Bronchial epithelial cell (primary cell): Measurements from ENCODE around the gene LTBP1. TPM values are rescaled to one million over a fixed set of nuclear protein-coding genes. Genes with fewer than 3 reads are reported as not detected.

Experiments
- DNase-seq: peaks from one replicate; pipeline ENCODE4 v3.0.0-alpha.2; 2010; ENCODE audit warnings: low read depth
- FAIRE-seq: peaks from 2 replicates; lab custom pipeline; 2011; peaks lifted over from hg19 to GRCh38; lab: Jason Lieb, UNC
- H3K27me3 ChIP-seq: 2 replicates; pipeline ENCODE4 v1.5.1; 2011; ENCODE audit warnings: low read length; ENCODE audit not compliant: control insufficient read depth, insufficient read depth
- H3K36me3 ChIP-seq: 2 replicates; pipeline ENCODE4 v1.5.1; 2011; ENCODE audit warnings: low read length; ENCODE audit not compliant: control insufficient read depth, insufficient read depth
- H3K4me3 ChIP-seq: 2 replicates; pipeline ENCODE4 v1.5.1; 2011; ENCODE audit warnings: mild to moderate bottlenecking, low read depth, low read length, control low read depth
- total RNA-seq: library from RNA; depleted of rRNA; stranded (reverse); fragments of >200 nt; gene quantifications from 2 replicates; pipeline ENCODE4 v1.2.1, GENCODE V29; 2014
- TF ChIP-seq, protein P1 (sequence below): IDR thresholded peaks from 2 replicates; pipeline ENCODE4 v1.5.1; 2011; ENCODE audit warnings: mild to moderate bottlenecking, moderate library complexity, low read length, control low read depth, inconsistent platforms; ENCODE audit not compliant: insufficient read depth, severe bottlenecking

The LTBP1 gene
- total RNA-seq, 1 donor from 2014 or later: 6.6 TPM

DNA sequence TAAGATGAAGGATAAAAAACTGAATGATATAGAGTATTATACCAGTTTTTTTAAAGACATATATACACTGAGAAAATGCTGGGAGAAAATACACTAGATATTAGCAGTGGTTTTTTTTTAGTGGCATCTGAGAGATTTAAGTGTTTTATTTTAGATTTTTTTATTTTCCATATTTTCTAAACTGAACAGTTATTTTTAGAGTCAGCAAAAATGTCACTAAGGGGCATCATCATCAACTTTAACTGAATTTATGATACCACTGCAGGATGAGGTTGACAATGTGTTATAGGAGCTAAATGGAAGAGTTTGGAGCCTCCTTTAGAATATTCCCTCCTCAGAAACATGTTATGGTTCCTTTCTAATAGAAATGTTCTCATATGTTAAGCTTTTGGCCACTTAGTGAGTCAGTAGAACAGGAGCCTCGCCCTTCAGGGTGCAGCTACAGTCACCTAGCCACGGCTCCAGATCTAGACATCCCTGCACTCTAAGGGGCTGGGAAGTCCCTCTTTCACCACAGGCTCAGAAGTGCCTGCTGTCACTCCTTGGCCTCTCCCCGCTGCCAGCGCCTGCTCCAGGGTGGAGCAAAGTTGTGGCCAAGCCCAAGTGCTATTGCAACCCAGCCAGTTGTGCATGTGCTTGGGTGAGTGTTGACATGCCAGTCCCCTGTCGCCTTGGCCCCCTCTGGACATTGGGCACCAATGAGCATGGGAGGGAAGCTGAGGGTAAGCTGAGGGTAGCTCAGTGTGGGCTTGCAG, 319.0 kb downstream of the LTBP1 start:
- Histone ChIP-seq H3K27me3 (no peaks in the 10 kb centered on the region), H3K4me3 (no peak overlapping the region), H3K36me3 (no peaks in the 10 kb centered on the region)
- no peak for FAIRE-seq
- TF ChIP-seq, protein P1, sequence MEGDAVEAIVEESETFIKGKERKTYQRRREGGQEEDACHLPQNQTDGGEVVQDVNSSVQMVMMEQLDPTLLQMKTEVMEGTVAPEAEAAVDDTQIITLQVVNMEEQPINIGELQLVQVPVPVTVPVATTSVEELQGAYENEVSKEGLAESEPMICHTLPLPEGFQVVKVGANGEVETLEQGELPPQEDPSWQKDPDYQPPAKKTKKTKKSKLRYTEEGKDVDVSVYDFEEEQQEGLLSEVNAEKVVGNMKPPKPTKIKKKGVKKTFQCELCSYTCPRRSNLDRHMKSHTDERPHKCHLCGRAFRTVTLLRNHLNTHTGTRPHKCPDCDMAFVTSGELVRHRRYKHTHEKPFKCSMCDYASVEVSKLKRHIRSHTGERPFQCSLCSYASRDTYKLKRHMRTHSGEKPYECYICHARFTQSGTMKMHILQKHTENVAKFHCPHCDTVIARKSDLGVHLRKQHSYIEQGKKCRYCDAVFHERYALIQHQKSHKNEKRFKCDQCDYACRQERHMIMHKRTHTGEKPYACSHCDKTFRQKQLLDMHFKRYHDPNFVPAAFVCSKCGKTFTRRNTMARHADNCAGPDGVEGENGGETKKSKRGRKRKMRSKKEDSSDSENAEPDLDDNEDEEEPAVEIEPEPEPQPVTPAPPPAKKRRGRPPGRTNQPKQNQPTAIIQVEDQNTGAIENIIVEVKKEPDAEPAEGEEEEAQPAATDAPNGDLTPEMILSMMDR: no peak
- peak; percentile 67 for DNase-seq

DNA sequence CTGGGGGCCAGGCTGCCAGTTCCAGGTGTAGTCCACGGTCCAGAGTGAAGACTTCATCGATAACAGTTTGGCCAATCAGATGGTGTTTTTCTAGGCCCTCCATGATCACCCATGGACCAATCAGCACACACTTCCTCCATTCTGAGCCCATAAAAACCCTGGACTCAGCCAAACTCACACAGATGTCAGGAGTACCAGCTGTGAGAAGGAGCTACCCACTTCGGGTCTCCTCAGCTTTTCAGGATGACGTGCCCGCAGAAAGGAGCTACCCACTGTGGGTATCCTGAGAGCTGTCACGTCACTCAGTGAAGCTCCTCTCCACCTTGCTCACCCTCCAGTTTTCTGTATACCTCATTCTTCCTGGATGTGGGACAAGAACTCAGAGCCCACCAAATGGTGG, 319.7 kb downstream of the LTBP1 start:
- DNase-seq (no peak), FAIRE-seq (no peak)
- Histone ChIP-seq H3K4me3 (no peak overlapping the region), H3K27me3 (no peaks in the 10 kb centered on the region), H3K36me3 (no peaks in the 10 kb centered on the region)
- TF ChIP-seq, protein P1: no peak

DNA sequence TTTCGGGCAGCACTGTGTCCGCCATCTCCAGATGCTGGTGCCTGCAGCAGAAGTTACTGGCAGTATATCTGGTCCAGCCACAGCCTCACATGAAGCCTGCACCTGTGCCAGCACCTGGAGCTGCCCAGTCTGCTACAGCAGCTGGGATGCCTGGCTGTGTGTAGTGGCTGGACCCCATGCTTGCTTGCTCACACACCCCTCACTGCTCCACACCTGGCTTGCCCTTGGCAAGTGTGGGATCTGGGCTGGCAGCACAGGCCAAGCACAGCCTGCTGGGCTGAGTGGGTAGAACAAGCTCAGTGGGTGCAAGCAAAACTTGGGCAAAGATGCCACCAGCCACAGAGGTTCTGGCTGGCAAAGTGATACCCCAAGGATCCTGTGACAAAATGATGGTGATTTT, 320.3 kb downstream of the LTBP1 start:
- no peaks in the 10 kb centered on the region for H3K27me3 ChIP-seq
- FAIRE-seq (no peak), DNase-seq (no peak)
- no peak overlapping the region for H3K4me3 ChIP-seq
- TF ChIP-seq, protein P1: no peak
- H3K36me3 ChIP-seq: no peaks in the 10 kb centered on the region

DNA sequence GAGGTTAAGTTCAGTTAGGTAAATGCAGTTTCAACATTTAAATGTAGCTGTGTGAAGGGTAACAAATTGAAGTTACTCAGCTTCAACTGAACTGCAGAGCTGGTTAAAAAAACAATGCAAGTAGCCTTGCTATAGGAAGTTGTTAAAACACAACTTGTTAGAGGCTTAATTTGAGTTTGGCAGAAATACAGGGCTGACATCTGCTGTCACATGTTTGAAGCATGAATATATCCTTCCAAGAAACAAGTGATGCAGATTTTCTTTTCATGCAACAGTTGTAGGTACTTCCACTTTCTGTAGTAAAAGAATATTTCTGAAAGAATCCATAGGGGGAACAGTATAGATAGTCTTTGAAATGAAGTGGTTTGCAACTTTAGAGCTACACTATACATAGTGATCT, 321.0 kb downstream of the LTBP1 start:
- TF ChIP-seq, protein P1: no peak
- no peaks in the 10 kb centered on the region for H3K27me3 ChIP-seq
- FAIRE-seq (no peak), DNase-seq (no peak)
- no peaks in the 10 kb centered on the region for H3K36me3 ChIP-seq
- no peak overlapping the region for H3K4me3 ChIP-seq

DNA sequence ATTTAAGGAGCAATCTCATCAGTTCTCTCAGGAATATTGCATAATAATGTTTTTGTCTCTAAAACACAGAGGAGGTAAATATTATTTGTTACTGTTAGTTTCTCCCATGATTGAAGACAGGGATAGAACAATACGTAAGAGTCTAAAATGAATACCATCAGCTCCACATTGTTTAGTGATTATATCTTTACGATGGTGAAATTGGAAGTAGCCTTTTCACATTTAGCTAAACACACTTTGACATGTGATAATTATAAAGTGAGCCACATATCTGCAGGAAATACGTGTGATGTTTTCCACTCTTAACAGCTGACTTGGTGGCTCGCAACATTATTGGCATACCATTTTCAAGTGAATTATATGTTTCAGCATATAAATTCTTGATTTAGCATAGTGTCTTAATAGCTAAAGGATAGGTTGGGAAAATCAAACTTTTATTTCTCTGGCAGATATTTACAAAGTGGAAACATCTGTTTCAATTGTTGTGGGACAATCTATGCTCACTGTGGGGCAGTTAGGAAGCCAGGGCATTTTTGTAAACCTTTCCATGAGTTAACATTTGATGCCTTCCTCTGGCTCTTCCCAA, 321.6 kb downstream of the LTBP1 start:
- no peak for DNase-seq
- no peaks in the 10 kb centered on the region for H3K36me3 ChIP-seq
- no peak overlapping the region for H3K4me3 ChIP-seq
- H3K27me3 ChIP-seq: no peaks in the 10 kb centered on the region
- TF ChIP-seq, protein P1: no peak
- FAIRE-seq: no peak
